RWPE1 (cell line): ENCODE measurements around the gene PCDH1.

Source experiments
- CTCF ChIA-PET: fragments of 350-600 bp; sonication (Branson Sonifier 250); formaldehyde crosslinking; extraction: SDS; loops from one replicate; lab custom pipeline; 2021; lab: Yijun Ruan, JAX
- POLR2A ChIA-PET: fragments of 400-600 bp; formaldehyde crosslinking; extraction: SDS; loops from one replicate; lab custom pipeline; 2020; ENCODE audit warnings: antibody characterized with exemption; ENCODE audit not compliant: low non-redundant PET; lab: Yijun Ruan, JAX
- DNase-seq: peaks from one replicate; pipeline ENCODE4 v3.0.0; 2012; ENCODE audit warnings: low spot score
- H3K27ac ChIP-seq: fragments of 450-650 bp; 2 replicates; pipeline ENCODE4 v1.5.1; 2017
- TF ChIP-seq, protein P1 (sequence below): fragments of 450-650 bp; conservative IDR thresholded peaks from 2 replicates; pipeline ENCODE4 v1.5.1; 2017; ENCODE audit warnings: low read depth, mild to moderate bottlenecking

Gene PCDH1

GRCh38 chr5:141872496-141873356, 5.5 kb downstream of the PCDH1 start:
- no peak for DNase-seq
- CTCF ChIA-PET = interaction anchor here (0.7 kb wide), 1 partner anchor 381 kb away, joined by 5 read pairs; no protein-coding TSS in a partner anchor
- POLR2A ChIA-PET = interaction anchor here (0.6 kb wide), 1 partner anchor 8 kb away, joined by 3 read pairs; no protein-coding TSS in a partner anchor
- H3K27ac ChIP-seq = no peak overlapping the region
- TF ChIP-seq, protein P1, sequence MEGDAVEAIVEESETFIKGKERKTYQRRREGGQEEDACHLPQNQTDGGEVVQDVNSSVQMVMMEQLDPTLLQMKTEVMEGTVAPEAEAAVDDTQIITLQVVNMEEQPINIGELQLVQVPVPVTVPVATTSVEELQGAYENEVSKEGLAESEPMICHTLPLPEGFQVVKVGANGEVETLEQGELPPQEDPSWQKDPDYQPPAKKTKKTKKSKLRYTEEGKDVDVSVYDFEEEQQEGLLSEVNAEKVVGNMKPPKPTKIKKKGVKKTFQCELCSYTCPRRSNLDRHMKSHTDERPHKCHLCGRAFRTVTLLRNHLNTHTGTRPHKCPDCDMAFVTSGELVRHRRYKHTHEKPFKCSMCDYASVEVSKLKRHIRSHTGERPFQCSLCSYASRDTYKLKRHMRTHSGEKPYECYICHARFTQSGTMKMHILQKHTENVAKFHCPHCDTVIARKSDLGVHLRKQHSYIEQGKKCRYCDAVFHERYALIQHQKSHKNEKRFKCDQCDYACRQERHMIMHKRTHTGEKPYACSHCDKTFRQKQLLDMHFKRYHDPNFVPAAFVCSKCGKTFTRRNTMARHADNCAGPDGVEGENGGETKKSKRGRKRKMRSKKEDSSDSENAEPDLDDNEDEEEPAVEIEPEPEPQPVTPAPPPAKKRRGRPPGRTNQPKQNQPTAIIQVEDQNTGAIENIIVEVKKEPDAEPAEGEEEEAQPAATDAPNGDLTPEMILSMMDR = no peak

- ChIA-PET POLR2A (no interaction called here), CTCF (no interaction called here)
- H3K27ac ChIP-seq = no peak overlapping the region
- TF ChIP-seq, protein P1 = no peak
- no peak for DNase-seq
These were observed 6.3 kb downstream of the PCDH1 start for GRCh38 chr5:141871870-141872269.

- DNase-seq = peak; percentile 70
- POLR2A ChIA-PET = interaction anchor here (0.7 to 2.0 kb wide), 3 partner anchors 15 to 25 kb away, joined by 3 to 5 read pairs (median 3); no protein-coding TSS in a partner anchor
- TF ChIP-seq, protein P1 = no peak
- H3K27ac ChIP-seq = no peak overlapping the region
- CTCF ChIA-PET = interaction anchor here (0.6 to 1.0 kb wide), 2 partner anchors 8 to 301 kb away, joined by 3 read pairs; no protein-coding TSS in a partner anchor
These were observed 7.3 kb downstream of the PCDH1 start for GRCh38 chr5:141870871-141871270.

DNA sequence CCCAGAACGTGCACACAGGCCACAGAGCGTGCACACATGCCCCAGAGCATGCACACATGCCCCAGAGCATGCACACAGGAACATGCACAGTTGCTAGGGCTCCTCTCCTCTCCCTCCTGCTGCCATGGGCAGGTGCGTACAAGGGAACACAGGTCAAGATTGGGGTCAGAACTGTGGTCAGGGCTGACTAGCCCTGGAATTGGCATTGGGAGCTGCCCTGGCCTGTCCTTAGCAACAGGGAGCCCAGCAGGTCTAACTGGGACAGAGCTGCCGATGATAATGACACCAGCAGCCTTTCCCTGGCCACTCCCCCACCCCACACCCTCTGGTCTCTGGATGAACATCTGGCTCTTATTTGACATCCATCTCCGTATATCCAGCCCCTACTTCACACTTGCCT, 8.0 kb downstream of the PCDH1 start:
- H3K27ac ChIP-seq = peak overlapping the region; percentile 8; the same call in 1 of the 2 replicates
- POLR2A ChIA-PET = interaction anchor here (0.8 to 2.0 kb wide), 3 partner anchors 8 to 20 kb away, joined by 3 to 7 read pairs (median 5); partner anchors contain the start of gene PCDH1
- CTCF ChIA-PET = interaction anchor here (0.6 kb wide), 1 partner anchor 301 kb away, joined by 3 read pairs; no protein-coding TSS in a partner anchor
- TF ChIP-seq, protein P1 = no peak
- DNase-seq = no peak

DNA sequence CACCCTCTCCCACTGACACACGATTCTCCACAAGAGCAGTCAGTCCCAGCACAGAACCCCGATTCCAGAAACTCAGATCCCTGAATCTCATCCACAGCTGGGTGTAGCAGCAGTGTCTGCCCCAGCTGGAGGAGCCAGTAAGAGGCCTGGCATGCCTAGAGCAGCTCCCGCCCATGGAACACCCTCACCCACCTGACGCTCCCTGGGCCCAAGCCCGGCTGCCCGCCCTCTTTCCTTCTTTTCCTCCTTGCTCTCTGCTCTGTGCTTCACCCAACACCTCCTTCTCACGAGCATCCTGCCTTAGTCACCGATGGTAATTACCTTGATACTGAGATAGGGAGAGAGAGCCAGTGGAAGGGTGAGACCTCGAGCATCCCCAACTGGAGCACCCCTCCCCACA, 8.7 kb downstream of the PCDH1 start:
- ChIA-PET POLR2A (interaction anchor here (1.6 to 2.0 kb wide), 2 partner anchors 9 to 19 kb away, joined by 5 to 7 read pairs; partner anchors contain the start of gene PCDH1), CTCF (interaction anchor here (0.7 to 2.4 kb wide), 3 partner anchors 9 to 205 kb away, joined by 3 to 10 read pairs (median 3); partner anchors contain the start of gene PCDH1)
- DNase-seq = peak; percentile 76
- TF ChIP-seq, protein P1 = no peak
- peak overlapping the region; percentile 8 for H3K27ac ChIP-seq

- peak overlapping the region; percentile 8; the same call in 1 of the 2 replicates for H3K27ac ChIP-seq
- CTCF ChIA-PET = interaction anchor here (0.7 to 2.4 kb wide), 4 partner anchors 9 to 204 kb away, joined by 3 to 10 read pairs (median 3); partner anchors contain the start of gene PCDH1
- POLR2A ChIA-PET = interaction anchor here (1.6 kb wide), 1 partner anchor 10 kb away, joined by 7 read pairs; the partner anchor contains the start of gene PCDH1
- TF ChIP-seq, protein P1 = no peak
- no peak for DNase-seq
These were observed 9.2 kb downstream of the PCDH1 start for GRCh38 chr5:141869040-141869439.
